ENCODE measurements around the gene MYH6. TPM values are rescaled to one million over a fixed set of nuclear protein-coding genes. Genes with fewer than 3 reads are reported as not detected.

MYH6 gene
- total RNA-seq, 1 donor from 2014 or later, result 0.11 TPM

DNA sequence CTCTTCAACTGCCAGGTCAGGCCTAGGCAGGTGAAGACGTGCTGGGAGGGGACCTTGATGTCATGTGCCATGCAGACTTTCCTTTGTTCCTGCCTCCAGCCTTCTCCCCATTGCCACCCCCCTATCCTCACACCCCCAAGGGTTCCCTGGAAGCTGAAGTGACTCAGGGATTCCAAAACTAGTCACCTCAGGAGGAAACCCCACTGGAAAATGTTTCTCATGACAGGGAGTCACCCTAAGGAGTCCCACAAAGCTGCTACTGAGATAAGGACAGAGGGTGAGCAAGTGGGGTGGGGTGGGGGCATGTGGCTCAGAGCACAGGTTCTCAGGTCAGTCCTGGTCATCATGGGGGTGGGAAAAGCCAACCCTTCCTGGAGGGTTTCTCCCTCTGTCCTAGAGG is 37.9 kb downstream of the MYH6 start:
- no peak for DNase-seq (ENCODE audit: low spot score)
- Mint-ChIP-seq H3K36me3 (ENCODE audit: low read depth) (no peaks in the 10 kb centered on the region), H3K27me3 (ENCODE audit: low read depth) (peaks cover 22% of the 10 kb centered on the region), H3K4me1 (ENCODE audit: low read depth) (no peaks in the 10 kb centered on the region), H3K4me3 (ENCODE audit: low read depth) (no peak overlapping the region), H3K9me3 (no peaks in the 10 kb centered on the region), H3K27ac (no peak overlapping the region)
- intact Hi-C loops (cut with micrococcal nuclease), result no loop called here

DNA sequence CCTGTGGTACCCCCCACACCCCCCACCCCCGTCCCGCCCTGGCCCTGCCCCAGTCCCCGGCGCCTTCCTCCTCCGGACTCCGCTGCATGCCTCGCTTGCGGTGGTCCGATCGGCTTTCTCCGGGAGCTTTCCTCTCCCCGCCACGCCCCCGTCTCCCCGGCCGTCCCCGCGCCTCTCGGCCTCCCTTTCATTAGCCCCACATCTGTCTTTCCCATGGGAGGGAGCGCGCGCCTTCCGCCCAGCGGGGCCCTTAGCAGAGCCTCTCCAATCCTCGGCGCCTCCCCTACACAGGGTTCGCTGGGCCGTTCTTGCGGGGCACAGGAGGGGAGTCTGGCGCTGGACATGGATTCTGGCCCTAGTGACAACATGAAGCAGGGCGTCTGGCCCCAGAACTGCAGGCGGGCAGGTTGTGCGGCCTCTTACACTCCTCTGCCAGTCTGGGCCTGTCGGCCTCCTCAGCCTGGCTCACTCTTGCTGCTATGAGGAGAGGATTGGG is 41.6 kb downstream of the MYH6 start:
- Mint-ChIP-seq H3K27ac (no peak overlapping the region), H3K36me3 (ENCODE audit: low read depth) (no peaks in the 10 kb centered on the region), H3K4me3 (ENCODE audit: low read depth) (no peak overlapping the region), H3K9me3 (no peaks in the 10 kb centered on the region), H3K4me1 (ENCODE audit: low read depth) (no peaks in the 10 kb centered on the region), H3K27me3 (ENCODE audit: low read depth) (peaks cover 40% of the 10 kb centered on the region)
- DNase-seq (ENCODE audit: low spot score), result no peak
- intact Hi-C loops (cut with micrococcal nuclease), result no loop called here

DNA sequence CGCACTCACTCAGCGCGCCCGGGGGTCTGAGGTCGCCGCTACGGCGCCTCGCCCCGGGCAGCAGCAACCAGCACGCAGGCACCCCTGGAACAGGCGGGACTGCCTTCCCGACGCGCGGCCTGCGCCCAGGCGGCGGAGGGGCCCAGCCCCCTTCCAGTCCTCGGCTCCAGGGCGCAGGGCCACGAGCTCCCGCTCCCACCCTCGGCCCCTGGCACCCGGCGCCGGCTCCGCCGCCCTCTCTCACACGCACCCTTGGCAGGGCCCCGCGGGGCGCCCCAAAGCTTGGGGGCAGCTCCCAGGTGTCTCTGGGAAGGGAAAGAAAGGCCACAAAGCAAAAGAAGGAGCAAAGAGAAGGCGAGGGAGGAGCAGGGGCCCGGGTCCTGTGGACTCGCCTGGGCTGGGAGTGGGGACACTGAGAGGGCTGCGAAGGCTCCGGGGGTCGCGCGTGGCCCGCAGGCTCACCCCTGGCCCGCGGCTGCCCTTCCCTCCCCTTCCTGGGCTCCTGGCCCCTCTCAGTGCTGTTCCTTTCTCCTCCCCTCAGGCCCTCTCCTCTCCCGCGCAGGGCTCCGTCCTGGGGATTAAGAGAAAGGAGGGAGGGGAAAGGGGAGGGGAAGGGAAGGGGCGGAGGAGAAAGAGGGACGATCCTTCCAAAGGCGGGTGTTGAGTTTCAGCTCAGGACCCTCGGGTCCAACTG is 42.2 kb downstream of the MYH6 start:
- intact Hi-C loops (cut with micrococcal nuclease), result no loop called here
- no peak for DNase-seq (ENCODE audit: low spot score)
- Mint-ChIP-seq H3K4me3 (ENCODE audit: low read depth) (no peak overlapping the region), H3K27me3 (ENCODE audit: low read depth) (peaks cover 42% of the 10 kb centered on the region), H3K27ac (no peak overlapping the region), H3K36me3 (ENCODE audit: low read depth) (no peaks in the 10 kb centered on the region), H3K9me3 (no peaks in the 10 kb centered on the region), H3K4me1 (ENCODE audit: low read depth) (no peaks in the 10 kb centered on the region)

DNA sequence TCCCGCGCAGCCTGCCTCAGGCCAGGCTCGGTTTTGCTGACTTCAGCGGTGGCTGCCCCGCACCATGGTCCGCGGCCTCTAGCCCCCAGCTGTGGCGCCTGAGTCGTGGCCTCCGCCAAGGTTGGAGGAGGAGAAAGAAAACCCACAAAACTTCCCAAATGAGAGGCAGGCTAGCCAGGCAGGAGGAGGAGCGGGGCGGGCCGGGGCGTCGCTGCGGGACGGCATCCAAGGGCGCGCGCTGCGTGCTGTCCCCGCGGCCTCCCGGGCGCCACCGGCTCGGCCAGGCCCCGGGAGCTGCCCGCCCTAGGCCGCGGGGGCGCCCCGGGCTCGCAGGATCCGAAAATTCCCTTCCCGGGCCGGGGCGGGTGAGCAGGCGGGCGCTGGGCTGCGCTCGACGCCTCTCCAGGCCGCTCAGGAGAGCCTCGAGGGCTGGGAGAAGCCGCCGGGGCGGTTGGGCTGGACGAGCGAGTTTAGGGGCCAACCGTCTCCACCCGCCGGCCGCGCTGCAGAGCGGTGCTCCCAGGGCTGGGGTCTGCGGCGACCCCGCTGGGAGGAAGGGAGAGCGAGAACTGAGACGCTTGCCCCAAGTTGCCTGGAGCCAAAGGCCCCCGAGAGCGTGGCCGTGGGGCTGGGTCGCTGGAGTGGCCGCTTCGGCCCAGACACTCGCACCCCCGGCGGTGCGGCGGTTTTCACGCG is 42.9 kb downstream of the MYH6 start, which contains the start of gene EFS:
Gene EFS, minus strand, starts transcription at position 137 of the 696 bp plus-strand sequence. CDS start 147 bp downstream, outside the sequence.
- Mint-ChIP-seq H3K36me3 (ENCODE audit: low read depth) (no peaks in the 10 kb centered on the region), H3K4me1 (ENCODE audit: low read depth) (no peaks in the 10 kb centered on the region), H3K27ac (no peak within 1 kb of the TSS), H3K4me3 (ENCODE audit: low read depth) (no peak within 1 kb of the TSS), H3K9me3 (no peaks in the 10 kb centered on the region), H3K27me3 (ENCODE audit: low read depth) (peaks cover 43% of the 10 kb centered on the region)
- DNase-seq (ENCODE audit: low spot score), result no peak
- intact Hi-C loops (cut with micrococcal nuclease), result no loop called here

DNA sequence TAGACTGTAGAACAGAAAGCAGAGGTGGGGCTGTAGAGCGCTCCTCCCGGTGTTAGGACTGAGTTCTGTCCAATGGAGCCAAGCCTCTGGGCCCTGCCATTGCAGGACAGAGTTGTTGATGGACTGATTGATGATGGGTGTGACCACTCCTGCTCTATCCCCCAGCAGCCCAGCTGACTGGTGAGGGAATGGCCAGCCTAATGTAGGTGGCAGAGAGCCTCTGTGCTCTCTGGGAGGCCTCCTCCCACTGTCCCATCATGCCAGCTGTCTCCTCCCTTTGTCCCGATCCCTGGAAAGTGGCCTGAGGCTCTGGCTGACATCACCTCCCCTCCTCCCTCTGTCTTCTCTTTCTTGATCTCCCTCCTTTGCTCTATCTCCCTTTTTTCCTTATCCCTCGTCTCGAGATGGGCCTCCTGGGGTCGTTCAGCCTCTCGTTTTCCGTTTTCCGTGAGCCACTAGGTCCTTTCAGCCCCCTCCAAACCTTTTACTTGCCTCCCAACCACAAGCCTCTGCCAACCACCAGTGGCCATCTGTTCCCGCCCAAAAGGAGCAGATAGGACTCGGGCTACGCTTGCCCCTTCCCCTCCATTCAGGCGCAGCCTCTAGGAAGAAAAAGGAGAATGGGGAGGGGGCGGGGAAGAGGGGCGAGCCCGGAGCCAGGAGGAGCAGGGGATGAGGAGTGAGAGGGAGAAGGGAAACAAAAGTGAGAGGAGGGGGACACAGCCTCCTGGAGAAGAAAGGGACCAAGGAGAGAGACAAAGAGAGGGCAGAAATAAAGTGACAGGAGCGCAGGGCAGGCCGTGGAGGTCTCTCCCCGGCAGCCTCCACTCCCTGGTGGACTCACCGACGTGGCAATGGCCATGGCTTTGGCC is 43.7 kb downstream of the MYH6 start:
- intact Hi-C loops (cut with micrococcal nuclease), result no loop called here
- Mint-ChIP-seq H3K27me3 (ENCODE audit: low read depth) (peaks cover 43% of the 10 kb centered on the region), H3K27ac (no peak overlapping the region), H3K9me3 (no peaks in the 10 kb centered on the region), H3K36me3 (ENCODE audit: low read depth) (no peaks in the 10 kb centered on the region), H3K4me3 (ENCODE audit: low read depth) (no peak overlapping the region), H3K4me1 (ENCODE audit: low read depth) (no peaks in the 10 kb centered on the region)
- no peak for DNase-seq (ENCODE audit: low spot score)

DNA sequence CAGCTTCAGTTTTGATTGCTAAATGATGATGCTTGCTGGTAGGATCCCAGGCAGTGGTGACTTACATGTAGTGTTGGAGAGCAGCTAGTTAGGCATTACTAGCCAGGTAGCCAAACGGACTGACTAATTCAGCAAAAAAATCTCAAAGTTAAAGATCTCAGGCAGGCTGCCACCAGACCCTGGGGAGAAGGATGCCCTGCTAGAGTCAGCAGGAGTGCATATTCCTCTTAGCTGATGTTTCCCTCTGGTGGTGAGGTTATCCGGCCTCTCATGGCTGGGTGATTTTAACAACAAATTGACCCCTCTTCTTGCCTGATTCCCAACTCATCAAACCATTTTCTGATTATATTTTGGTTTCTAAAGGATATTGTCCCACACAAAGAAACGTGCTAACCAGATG is 45.9 kb downstream of the MYH6 start:
- H3K27ac Mint-ChIP-seq, result no peak overlapping the region
- no peak overlapping the region for H3K4me3 Mint-ChIP-seq (ENCODE audit: low read depth)
- no peaks in the 10 kb centered on the region for H3K4me1 Mint-ChIP-seq (ENCODE audit: low read depth)
- H3K36me3 Mint-ChIP-seq (ENCODE audit: low read depth), result no peaks in the 10 kb centered on the region
- H3K27me3 Mint-ChIP-seq (ENCODE audit: low read depth), result peaks cover 33% of the 10 kb centered on the region
- no peak for DNase-seq (ENCODE audit: low spot score)
- H3K9me3 Mint-ChIP-seq, result no peaks in the 10 kb centered on the region
- intact Hi-C loops (cut with micrococcal nuclease), result no loop called here

DNA sequence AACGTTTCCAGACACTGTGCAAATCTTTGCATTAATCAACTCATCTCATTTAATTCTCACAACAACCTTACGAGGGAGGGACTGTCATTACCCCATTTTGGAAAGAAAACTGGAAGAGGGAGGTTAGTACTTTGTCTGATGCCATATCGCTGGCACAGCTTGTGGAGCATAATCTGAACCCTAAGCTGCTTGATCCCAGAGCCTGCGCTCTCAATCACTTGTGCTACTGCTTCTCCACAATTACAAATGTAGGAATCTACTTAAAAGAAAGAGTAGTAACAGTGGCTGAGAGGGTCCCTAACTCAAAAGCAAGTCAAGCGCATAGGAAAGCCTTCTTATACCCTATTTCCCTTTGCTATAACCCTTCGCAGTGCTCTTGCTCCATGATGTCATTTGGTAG is 46.3 kb downstream of the MYH6 start:
- Mint-ChIP-seq H3K36me3 (ENCODE audit: low read depth) (no peaks in the 10 kb centered on the region), H3K4me1 (ENCODE audit: low read depth) (no peaks in the 10 kb centered on the region), H3K27me3 (ENCODE audit: low read depth) (peaks cover 28% of the 10 kb centered on the region), H3K27ac (no peak overlapping the region), H3K4me3 (ENCODE audit: low read depth) (no peak overlapping the region), H3K9me3 (no peaks in the 10 kb centered on the region)
- DNase-seq (ENCODE audit: low spot score), result no peak
- intact Hi-C loops (cut with micrococcal nuclease), result no loop called here

DNA sequence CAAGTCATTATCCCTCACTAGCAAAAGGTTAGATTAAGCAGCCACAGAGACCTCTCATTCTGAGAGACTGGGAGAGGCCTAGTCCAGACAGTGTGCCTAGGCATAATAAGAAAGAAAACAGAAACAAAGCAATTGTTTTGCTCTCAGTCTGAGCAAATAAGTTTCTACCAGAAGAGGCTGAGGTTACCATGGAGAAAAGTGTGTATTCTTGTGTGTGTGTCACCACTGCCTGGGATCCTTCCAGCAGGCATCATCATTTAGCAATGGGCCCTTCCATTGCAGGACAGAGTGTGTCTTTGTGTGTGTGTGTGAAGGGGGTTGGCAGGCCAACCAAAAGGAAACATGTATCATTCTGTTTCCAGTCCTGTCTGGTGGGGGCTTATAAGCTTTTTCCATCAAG is 46.8 kb downstream of the MYH6 start:
- Mint-ChIP-seq H3K36me3 (ENCODE audit: low read depth) (no peaks in the 10 kb centered on the region), H3K4me1 (ENCODE audit: low read depth) (no peaks in the 10 kb centered on the region), H3K27ac (no peak overlapping the region), H3K4me3 (ENCODE audit: low read depth) (no peak overlapping the region), H3K9me3 (no peaks in the 10 kb centered on the region), H3K27me3 (ENCODE audit: low read depth) (peaks cover 25% of the 10 kb centered on the region)
- DNase-seq (ENCODE audit: low spot score), result no peak
- intact Hi-C loops (cut with micrococcal nuclease), result no loop called here

DNA sequence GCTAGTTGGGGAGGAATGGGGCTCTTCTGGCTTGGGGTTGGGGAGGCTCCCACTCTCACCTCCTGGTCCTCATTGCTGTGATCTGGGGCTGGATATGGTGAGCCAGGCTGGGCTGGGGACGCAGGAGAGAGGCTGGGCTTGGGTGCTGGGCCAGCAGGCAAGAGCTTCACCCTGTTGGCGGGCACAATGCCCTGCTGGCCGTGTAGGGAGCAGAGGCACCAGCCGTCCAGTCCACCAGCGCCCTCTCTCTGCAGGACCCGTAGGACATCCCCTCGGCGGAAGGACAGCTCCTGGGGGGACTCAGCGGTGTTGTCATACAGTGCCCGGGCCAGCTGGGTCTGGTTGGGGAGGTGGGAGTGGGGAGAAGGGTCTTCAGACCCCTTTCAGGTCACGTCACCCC is 47.6 kb downstream of the MYH6 start:
- no peak for DNase-seq (ENCODE audit: low spot score)
- intact Hi-C loops (cut with micrococcal nuclease), result no loop called here
- H3K4me3 Mint-ChIP-seq (ENCODE audit: low read depth), result no peak overlapping the region
- H3K4me1 Mint-ChIP-seq (ENCODE audit: low read depth), result no peaks in the 10 kb centered on the region
- H3K27ac Mint-ChIP-seq, result no peak overlapping the region
- no peaks in the 10 kb centered on the region for H3K36me3 Mint-ChIP-seq (ENCODE audit: low read depth)
- peaks cover 29% of the 10 kb centered on the region for H3K27me3 Mint-ChIP-seq (ENCODE audit: low read depth)
- no peaks in the 10 kb centered on the region for H3K9me3 Mint-ChIP-seq

DNA sequence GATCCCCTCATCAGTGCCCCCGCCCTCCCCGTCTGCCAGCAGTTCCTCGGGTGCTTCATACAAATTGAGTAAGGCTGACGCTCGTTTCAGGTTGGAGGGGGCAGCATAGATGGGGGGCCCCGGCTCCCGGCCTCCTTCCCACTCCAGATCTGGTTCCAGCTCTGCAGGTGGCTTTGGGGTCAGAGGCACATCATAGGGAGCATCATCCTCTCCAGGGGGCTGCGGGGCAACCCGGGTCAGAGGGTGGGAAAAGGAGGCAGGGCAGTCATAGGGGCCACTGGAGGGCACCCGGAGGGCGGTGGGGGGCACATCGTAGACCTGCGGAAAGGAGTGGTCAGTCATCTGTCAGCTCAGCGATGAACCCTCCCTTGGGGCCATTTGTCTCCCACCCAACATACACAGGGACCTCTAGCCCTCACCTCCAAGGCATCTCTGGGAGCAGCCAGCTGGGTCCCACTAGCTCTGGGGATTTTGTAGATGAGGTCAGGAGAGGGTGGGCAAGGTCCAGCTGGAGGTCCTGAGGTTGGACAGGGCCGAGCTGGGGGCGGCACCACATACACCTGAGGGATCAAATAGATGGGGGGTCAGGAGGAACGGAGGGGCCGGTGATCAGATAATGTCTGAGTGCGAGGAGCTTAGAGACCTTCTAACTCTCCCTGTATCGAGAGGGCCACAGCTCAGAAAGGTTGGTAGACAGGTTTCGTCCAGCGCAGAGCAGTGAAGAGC is 48.2 kb downstream of the MYH6 start:
- Mint-ChIP-seq H3K27me3 (ENCODE audit: low read depth) (peaks cover 33% of the 10 kb centered on the region), H3K36me3 (ENCODE audit: low read depth) (no peaks in the 10 kb centered on the region), H3K4me1 (ENCODE audit: low read depth) (no peaks in the 10 kb centered on the region), H3K27ac (no peak overlapping the region), H3K4me3 (ENCODE audit: low read depth) (no peak overlapping the region), H3K9me3 (no peaks in the 10 kb centered on the region)
- intact Hi-C loops (cut with micrococcal nuclease), result no loop called here
- no peak for DNase-seq (ENCODE audit: low spot score)

DNA sequence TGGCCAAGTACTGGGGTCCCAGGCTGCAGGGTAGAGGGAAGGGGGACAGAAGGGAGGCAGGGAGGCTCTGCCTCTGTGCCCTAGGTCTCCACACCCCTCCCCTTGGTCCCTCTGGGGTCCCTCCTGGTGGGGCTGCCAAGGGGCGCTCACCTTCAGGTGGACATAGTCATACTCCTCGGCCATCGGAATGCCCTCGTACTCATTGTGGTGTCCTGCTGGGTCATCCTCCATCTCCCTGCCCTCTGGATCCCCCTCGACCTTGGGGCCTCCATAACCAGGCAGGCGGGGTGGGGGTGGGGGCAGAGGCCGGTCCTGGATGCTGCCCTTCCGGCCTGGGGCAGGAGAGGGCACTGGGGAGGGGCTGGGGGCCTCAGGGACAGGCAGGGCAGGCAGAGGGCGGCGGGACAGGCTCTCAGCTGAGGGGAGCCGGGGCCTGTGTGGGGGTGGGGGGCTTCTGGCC is 48.9 kb downstream of the MYH6 start:
- no peaks in the 10 kb centered on the region for H3K36me3 Mint-ChIP-seq (ENCODE audit: low read depth)
- H3K4me1 Mint-ChIP-seq (ENCODE audit: low read depth), result no peaks in the 10 kb centered on the region
- no peak overlapping the region for H3K27ac Mint-ChIP-seq
- no peak for DNase-seq (ENCODE audit: low spot score)
- H3K9me3 Mint-ChIP-seq, result no peaks in the 10 kb centered on the region
- H3K27me3 Mint-ChIP-seq (ENCODE audit: low read depth), result peaks cover 32% of the 10 kb centered on the region
- intact Hi-C loops (cut with micrococcal nuclease), result no loop called here
- no peak overlapping the region for H3K4me3 Mint-ChIP-seq (ENCODE audit: low read depth)

DNA sequence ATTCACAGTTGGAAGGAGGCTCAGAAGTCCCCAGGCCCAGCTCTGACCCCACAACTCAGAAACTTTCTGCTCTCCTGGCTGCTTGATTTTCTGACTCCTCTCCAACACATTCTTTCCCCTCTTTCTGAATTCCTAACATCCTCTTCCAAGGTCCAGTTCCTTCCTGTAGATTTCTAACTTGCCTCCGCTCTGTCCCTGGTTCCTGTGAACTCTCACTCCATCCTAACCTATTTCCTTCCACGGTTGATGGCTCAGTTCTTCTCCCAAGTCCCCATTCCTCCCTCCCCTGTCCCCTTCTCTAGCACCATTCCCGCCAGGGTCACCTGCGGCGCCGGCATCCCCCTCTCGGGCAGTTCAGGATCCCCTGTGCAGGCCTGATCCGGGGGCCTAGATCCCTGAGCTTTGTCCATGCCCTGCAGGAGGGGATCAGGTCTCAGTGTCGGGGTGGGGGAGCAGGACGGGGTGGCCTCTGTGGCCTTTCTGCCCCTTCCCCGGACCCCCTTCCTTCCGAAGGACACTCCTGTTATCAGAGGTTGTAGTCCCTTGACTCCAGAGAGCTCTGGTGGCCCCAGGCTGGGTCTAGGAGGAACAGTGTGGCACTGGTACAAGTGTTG is 49.4 kb downstream of the MYH6 start:
- intact Hi-C loops (cut with micrococcal nuclease), result no loop called here
- Mint-ChIP-seq H3K4me1 (ENCODE audit: low read depth) (no peaks in the 10 kb centered on the region), H3K36me3 (ENCODE audit: low read depth) (no peaks in the 10 kb centered on the region), H3K4me3 (ENCODE audit: low read depth) (no peak overlapping the region), H3K27ac (no peak overlapping the region), H3K27me3 (ENCODE audit: low read depth) (peaks cover 32% of the 10 kb centered on the region), H3K9me3 (no peaks in the 10 kb centered on the region)
- DNase-seq (ENCODE audit: low spot score), result no peak

Measured in activated T-helper 2 cell treated with anti-CD3 and anti-CD28 coated beads, Interferon-gamma antibody, Interleukin-2, Interleukin-4, amounts not matched to agents 10 μg/mL and 5 μg/mL and 100 μg/mL, durations not matched to agents 14 hours and 24 hours and 36 hours (primary cell).